Epithelial cell of proximal tubule (primary cell): ENCODE data around the gene EIF2B4. TPM values are rescaled to one million over a fixed set of nuclear protein-coding genes. Genes with fewer than 3 reads are reported as not detected.

Source experiments
- DNase-seq: peaks from one replicate; pipeline ENCODE4 v3.0.0-alpha.2; 2011; ENCODE audit warnings: low read depth
- H3K4me3 ChIP-seq: 2 replicates; pipeline ENCODE4 v1.5.1; 2011; ENCODE audit warnings: low read depth, mild to moderate bottlenecking, low read length
- CTCF ChIP-seq: conservative IDR thresholded peaks from 2 replicates; pipeline ENCODE4 v1.5.1; 2012; ENCODE audit warnings: low read depth, mild to moderate bottlenecking, low read length
- total RNA-seq: library from RNA; depleted of rRNA; stranded (reverse); fragments of >200 nt; gene quantifications from 2 replicates; pipeline ENCODE4 v1.2.3, GENCODE V29; 2015

The EIF2B4 gene
- total RNA-seq, 1 donor from 2014 or later, result 35.5 TPM

- TF ChIP-seq CTCF, result no peak
- peak overlapping the region; percentile 86 for H3K4me3 ChIP-seq
- no peak for DNase-seq
Measured at GRCh38 chr2:27369471-27370025, 590 bp downstream of the EIF2B4 start.

DNA sequence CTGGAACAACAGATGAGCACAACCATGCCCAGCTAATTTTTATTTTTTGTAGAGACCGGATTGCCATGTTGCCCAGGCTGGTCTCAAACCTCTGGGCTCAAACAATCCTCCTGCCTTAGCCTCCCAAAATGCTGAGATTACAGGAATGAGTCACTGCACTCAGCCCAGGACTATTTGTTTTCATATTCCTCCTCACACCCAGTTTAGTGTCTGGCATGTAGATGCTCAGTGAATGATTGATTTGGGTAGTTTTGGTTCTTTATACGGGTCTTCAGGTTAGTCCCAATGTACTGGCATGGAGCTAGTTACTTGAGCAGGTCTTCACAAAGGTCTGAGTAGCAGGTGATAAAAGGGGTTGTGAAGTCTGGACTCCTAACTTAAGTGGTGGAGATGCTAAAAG lies 6.2 kb downstream of the EIF2B4 start:
- H3K4me3 ChIP-seq, result no peak overlapping the region
- no peak for DNase-seq
- no peak for TF ChIP-seq CTCF

DNA sequence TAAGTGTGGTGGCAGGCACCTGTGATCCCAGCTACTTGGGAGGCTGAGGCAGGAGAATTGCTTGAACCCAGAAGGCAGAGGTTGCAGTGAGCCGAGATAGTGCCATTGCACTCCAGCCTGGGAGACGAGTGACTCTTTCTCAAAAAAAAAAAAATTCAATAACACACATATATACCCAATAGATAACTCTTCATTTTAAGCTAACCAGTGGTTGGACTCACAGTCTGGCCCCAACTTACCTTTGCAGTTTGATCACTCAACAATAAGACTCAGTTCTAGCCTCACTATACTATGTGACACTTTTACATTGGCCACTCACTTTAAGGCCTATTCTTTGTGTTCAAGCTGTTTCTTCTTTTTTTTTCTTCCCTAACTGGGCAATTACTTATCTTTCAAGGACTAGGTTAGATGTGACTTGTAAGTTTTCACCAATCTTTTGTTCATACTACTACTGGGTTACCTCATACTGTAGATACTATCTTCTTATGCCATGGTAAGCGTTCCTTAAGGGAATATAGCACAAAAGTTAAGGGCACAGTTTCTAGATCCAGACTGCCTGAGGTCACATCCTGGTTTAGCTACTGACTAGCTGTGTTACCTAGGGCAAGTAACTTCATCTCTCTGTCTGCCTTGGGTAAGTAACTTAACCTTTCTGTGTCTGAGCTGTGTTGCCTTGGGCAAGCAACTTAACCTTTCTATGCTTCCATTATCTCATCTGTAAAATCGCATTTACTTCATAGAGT lies 7.3 kb downstream of the EIF2B4 start:
- no peak overlapping the region for H3K4me3 ChIP-seq
- no peak for DNase-seq
- no peak for TF ChIP-seq CTCF

GRCh38 chr2:27356382-27357181 lies 13.6 kb downstream of the EIF2B4 start, which contains the start of gene GTF3C2:
Gene GTF3C2, minus strand, starts transcription at chr2:27356764. Its CDS starts 13,210 bp downstream, at chr2:27343554.
- peak; percentile 85 for DNase-seq
- TF ChIP-seq CTCF, result no peak
- H3K4me3 ChIP-seq, result peak within 1 kb of the TSS; percentile 92

- H3K4me3 ChIP-seq, result peak overlapping the region; percentile 92
- DNase-seq, result no peak
- no peak for TF ChIP-seq CTCF
Measured at GRCh38 chr2:27356056-27356381, 14.1 kb downstream of the EIF2B4 start.

- no peak for TF ChIP-seq CTCF
Measured at GRCh38 chr2:27354597-27354927, 15.6 kb downstream of the EIF2B4 start.

More at GRCh38 chr2:27354597-27354927, 15.6 kb downstream of the EIF2B4 start:
- no peak for DNase-seq
- no peak overlapping the region for H3K4me3 ChIP-seq
